ENCODE data around the gene CDH3. TPM values are rescaled to one million over a fixed set of nuclear protein-coding genes. Genes with fewer than 3 reads are reported as not detected.

Gene CDH3
- total and polyA plus RNA-seq, 8 donors, result 0.30 to 5.2 (median 1.2) TPM

- DNase-seq (no peak), FAIRE-seq (no peak), ATAC-seq (peak in 1 of 4 donors; percentile 36)
- WGBS, 2 donors, result 69 to 70% methylated on average over 5 of the region's 5 CpGs
- H3K27ac ChIP-seq, result no peak overlapping the region
- H3K4me1 ChIP-seq, result no peaks in the 10 kb centered on the region
- no peak for TF ChIP-seq CTCF (IDR thresholded peaks at IDR 0.05)
- H3K36me3 ChIP-seq, result no peaks in the 10 kb centered on the region
- no peak overlapping the region for H3K4me3 ChIP-seq
- H3K27me3 ChIP-seq, result no peaks in the 10 kb centered on the region
- intact Hi-C loops (cut with DNase I), result loop anchor here in 1 of 3 donors (10.0 kb wide), 1 partner anchor 145 kb away; no protein-coding TSS in a partner anchor
- no peaks in the 10 kb centered on the region for H3K9me3 ChIP-seq
Observed at GRCh38 chr16:68689921-68690320, 44.8 kb downstream of the CDH3 start.

- no peak for TF ChIP-seq CTCF (IDR thresholded peaks at IDR 0.05)
- Histone ChIP-seq H3K36me3 (no peaks in the 10 kb centered on the region), H3K9me3 (no peaks in the 10 kb centered on the region), H3K4me1 (no peaks in the 10 kb centered on the region), H3K4me3 (no peak overlapping the region), H3K27me3 (no peaks in the 10 kb centered on the region), H3K27ac (no peak overlapping the region)
- intact Hi-C loops (cut with DNase I), result loop anchor here in 1 of 3 donors (10.0 kb wide), 1 partner anchor 151 kb away; no protein-coding TSS in a partner anchor
- FAIRE-seq (no peak), DNase-seq (no peak), ATAC-seq (no peak)
- 83 to 84% methylated on average over 11 of the region's 11 CpGs for WGBS, 2 donors
Observed at GRCh38 chr16:68695575-68695974, 50.5 kb downstream of the CDH3 start.

GRCh38 chr16:68696514-68696913, 51.4 kb downstream of the CDH3 start:
- no peak for DNase-seq

GRCh38 chr16:68698091-68698490, 53.0 kb downstream of the CDH3 start:
- no peak for TF ChIP-seq CTCF (IDR thresholded peaks at IDR 0.05)
- 87 to 88% methylated on average over 23 of the region's 23 CpGs for WGBS, 2 donors
- intact Hi-C loops (cut with DNase I), result loop anchor here in 1 of 3 donors (10.0 kb wide), 1 partner anchor 153 kb away; no protein-coding TSS in a partner anchor
- Histone ChIP-seq H3K36me3 (no peaks in the 10 kb centered on the region), H3K4me3 (no peak overlapping the region), H3K27ac (no peak overlapping the region), H3K27me3 (no peaks in the 10 kb centered on the region), H3K9me3 (no peaks in the 10 kb centered on the region), H3K4me1 (no peaks in the 10 kb centered on the region)
- DNase-seq (no peak), FAIRE-seq (no peak), ATAC-seq (no peak)

More at GRCh38 chr16:68696514-68696913, 51.4 kb downstream of the CDH3 start:
- no peaks in the 10 kb centered on the region for H3K4me1 ChIP-seq
- no peaks in the 10 kb centered on the region for H3K27me3 ChIP-seq
- TF ChIP-seq CTCF (IDR thresholded peaks at IDR 0.05), result no peak
- no peak overlapping the region for H3K27ac ChIP-seq
- intact Hi-C loops (cut with DNase I), result loop anchor here in 1 of 3 donors (10.0 kb wide), 1 partner anchor 152 kb away; no protein-coding TSS in a partner anchor
- H3K9me3 ChIP-seq, result no peaks in the 10 kb centered on the region
- 51 to 61% methylated on average over 8 of the region's 8 CpGs for whole genome bisulfite sequencing, 2 donors
- H3K36me3 ChIP-seq, result no peaks in the 10 kb centered on the region
- FAIRE-seq (no peak), ATAC-seq (no peak)
- no peak overlapping the region for H3K4me3 ChIP-seq

- 71 to 75% methylated on average over 6 of the region's 6 CpGs for WGBS, 2 donors
- Histone ChIP-seq H3K4me1 (no peaks in the 10 kb centered on the region), H3K9me3 (no peaks in the 10 kb centered on the region), H3K36me3 (no peaks in the 10 kb centered on the region), H3K27me3 (no peaks in the 10 kb centered on the region), H3K27ac (no peak overlapping the region), H3K4me3 (no peak overlapping the region)
- DNase-seq, result no peak
- no peak for ATAC-seq
- TF ChIP-seq CTCF (IDR thresholded peaks at IDR 0.05), result no peak
- FAIRE-seq, result no peak
- intact Hi-C loops (cut with DNase I), result loop anchor here in 1 of 3 donors (10.0 kb wide), 1 partner anchor 105 kb away; no protein-coding TSS in a partner anchor
Observed at GRCh38 chr16:68700120-68700519, 55.0 kb downstream of the CDH3 start.
